ENCODE data around the gene CRACR2A. TPM values are rescaled to one million over a fixed set of nuclear protein-coding genes. Genes with fewer than 3 reads are reported as not detected.

CRACR2A gene
- total and polyA plus RNA-seq, 9 of the 15 experiments (the other 6 are each of a cell fraction or from before 2014, with no cell fraction given): 2.1 to 15.1 (median 10.4) TPM

- Histone ChIP-seq H3K27me3 (ENCODE audit: control insufficient read depth in 2 of 2, insufficient read depth in 2 of 2, low read length in 2 of 2) (no peaks in the 10 kb centered on the region), H3K4me3 (no peak overlapping the region), H3K9me3 (replicated peaks; ENCODE audit: control insufficient read depth, insufficient read depth, low read depth, low read length) (no peaks in the 10 kb centered on the region), H3K79me2 (ENCODE audit: control insufficient read depth, insufficient read depth, low read length) (no peaks in the 10 kb centered on the region), H3K4me2 (ENCODE audit: insufficient read depth, low read length) (no peak overlapping the region), H3K36me3 (ENCODE audit: control insufficient read depth, insufficient read depth, low read length) (peaks cover 42% of the 10 kb centered on the region; the same call in 2 of the 3 replicates), H3K9ac (ENCODE audit: insufficient read depth in 1 of 2, low read depth in 2 of 2, low read length in 2 of 2) (no peak overlapping the region), H4K20me1 (replicated peaks; ENCODE audit: control insufficient read depth, insufficient read depth, low read length) (no peaks in the 10 kb centered on the region; the same call in 1 of the 2 replicates), H3K9me1 (ENCODE audit: control insufficient read depth, insufficient read depth, low read length) (no peaks in the 10 kb centered on the region), H2AFZ (ENCODE audit: low read depth, low read length) (no peak overlapping the region), H3K4me1 (replicated peaks in 1 of 2; ENCODE audit: control insufficient read depth in 2 of 2, insufficient read depth in 2 of 2, low read length in 2 of 2) (no peaks in the 10 kb centered on the region), H3K27ac (ENCODE audit: extremely low read depth, low read depth, low read length) (no peak overlapping the region)
- no peak for DNase-seq (ENCODE audit: extremely low read depth in 1 of 4, low spot score in 3 of 4)
- intact Hi-C loops (cut with micrococcal nuclease): no loop called here
- no peak for TF ChIP-seq NFRKB (IDR thresholded peaks at IDR 0.05; ENCODE audit: low read depth)
- TF ChIP-seq HOMEZ (CRISPR knock-in tag; IDR thresholded peaks at IDR 0.05): no peak
- TF ChIP-seq ZNF592 (IDR thresholded peaks at IDR 0.05): no peak
- TF ChIP-seq TSHZ1 (CRISPR knock-in tag; IDR thresholded peaks at IDR 0.05): no peak
- no peak for TF ChIP-seq ARID1B (IDR thresholded peaks at IDR 0.05)
- no peak for TF ChIP-seq SP2 (IDR thresholded peaks at IDR 0.05; ENCODE audit: extremely low read depth, low read depth, low read length, poor library complexity, severe bottlenecking)
- TF ChIP-seq MAFF (IDR thresholded peaks at IDR 0.05; ENCODE audit: low read length): no peak
- TF ChIP-seq NRF1 (conservative IDR thresholded peaks at IDR 0.05 in 1 of 2, IDR thresholded peaks at IDR 0.05 in 1 of 2): no peak
- TF ChIP-seq NR3C1 (CRISPR knock-in tag; IDR thresholded peaks at IDR 0.05): no peak
- no peak for TF ChIP-seq MTF1 (CRISPR knock-in tag; IDR thresholded peaks at IDR 0.05; ENCODE audit: borderline replicate concordance)
- TF ChIP-seq MCM2 (IDR thresholded peaks at IDR 0.05; ENCODE audit: low read depth): no peak
- TF ChIP-seq TSC22D4 (tag; IDR thresholded peaks at IDR 0.05): no peak
- in situ Hi-C loops (cut with MboI): no loop called here
- no TSS peak for BruUV-seq (replicated peaks)
- POLR2A ChIA-PET: no interaction called here
- ATAC-seq: no peak
- FAIRE-seq: no peak
- CTCF ChIA-PET (ENCODE audit: low intra/inter-chr PET ratio): no interaction called here
- WGBS (ENCODE audit: insufficient coverage, low coverage, missing lambda C conversion rate): 92% methylated on average over 2 of the region's 2 CpGs
Measured at GRCh38 chr12:3672113-3672509, 80.8 kb downstream of the CRACR2A start.

All from K562 (cell line).